VCaP (cell line): ENCODE data around the gene SMPDL3A.

Source experiments
- H3K27ac ChIP-seq: fragments of 450-650 bp; 2 replicates; pipeline ENCODE4 v1.5.1; 2017
- CTCF ChIP-seq: fragments of 450-650 bp; conservative IDR thresholded peaks from 2 replicates; pipeline ENCODE4 v1.5.1; 2017; ENCODE audit warnings: mild to moderate bottlenecking, moderate library complexity

The SMPDL3A gene

GRCh38 chr6:122758927-122759334 lies 30.1 kb upstream of the SMPDL3A start:
- no peak overlapping the region for H3K27ac ChIP-seq
- no peak for TF ChIP-seq CTCF

GRCh38 chr6:122760330-122760729 lies 28.7 kb upstream of the SMPDL3A start:
- H3K27ac ChIP-seq, result no peak overlapping the region
- no peak for TF ChIP-seq CTCF

- no peak overlapping the region for H3K27ac ChIP-seq
- no peak for TF ChIP-seq CTCF
Measured at GRCh38 chr6:122766256-122766655, 22.8 kb upstream of the SMPDL3A start.

GRCh38 chr6:122770835-122771601 lies 18.0 kb upstream of the SMPDL3A start:
- peak overlapping the region; percentile 97 for H3K27ac ChIP-seq
- peak; percentile 46 for TF ChIP-seq CTCF

GRCh38 chr6:122772724-122773415 lies 16.2 kb upstream of the SMPDL3A start:
- 0 out of 2 replicates have a peak, but pooled peaks have one; percentile 18 for TF ChIP-seq CTCF
- peak overlapping the region; percentile 97 for H3K27ac ChIP-seq

GRCh38 chr6:122775975-122776374 lies 13.1 kb upstream of the SMPDL3A start:
- no peak overlapping the region for H3K27ac ChIP-seq
- no peak for TF ChIP-seq CTCF

GRCh38 chr6:122778302-122778701 lies 10.8 kb upstream of the SMPDL3A start:
- no peak overlapping the region for H3K27ac ChIP-seq
- no peak for TF ChIP-seq CTCF
